Measurements from ENCODE around the gene FYN. TPM values are rescaled to one million over a fixed set of nuclear protein-coding genes. Genes with fewer than 3 reads are reported as not detected.

Gene FYN
- total RNA-seq, 1 experiment from 2014 or later = 60.6 TPM

DNA sequence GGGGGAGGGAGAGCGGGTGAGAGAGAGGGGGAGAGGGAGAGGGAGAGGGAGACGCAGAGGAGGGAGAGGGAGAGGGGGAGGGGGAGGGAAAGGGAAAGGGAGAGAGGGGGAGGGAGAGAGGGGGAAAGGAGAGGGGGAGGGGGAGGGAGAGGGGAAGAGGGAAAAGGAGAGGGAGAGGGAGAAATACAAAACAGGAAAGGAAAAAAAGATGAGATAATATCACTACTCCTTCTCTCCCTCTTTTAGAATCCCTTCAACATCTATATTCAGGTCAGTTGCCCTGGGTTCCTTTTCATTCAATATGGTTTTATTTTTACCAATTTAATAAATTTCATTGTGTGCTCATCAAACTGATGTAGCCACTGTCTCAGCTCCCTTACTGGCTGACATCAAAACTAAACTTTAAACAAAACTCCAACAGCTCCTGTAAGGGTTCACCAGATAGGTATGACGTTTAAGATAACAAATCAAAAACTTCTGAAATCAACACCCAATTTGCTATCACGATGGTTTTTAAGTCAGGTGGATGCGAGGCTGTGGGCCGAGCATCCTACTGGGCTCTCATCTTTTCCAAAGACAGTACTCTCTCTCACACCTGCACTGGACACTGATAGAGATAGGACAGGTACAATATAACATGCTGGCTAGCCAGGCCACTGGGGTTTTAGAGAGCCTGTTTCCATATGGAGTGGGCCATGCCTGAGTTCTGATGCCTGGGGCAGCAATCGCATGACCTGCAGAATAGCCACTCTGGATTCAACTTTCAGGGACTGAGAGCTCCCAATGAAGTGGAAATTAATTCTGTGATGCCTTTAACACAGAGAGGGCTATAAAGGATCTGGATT lies 99.5 kb downstream of the FYN start:
- in situ Hi-C loops (cut with HindIII; ENCODE audit: low pct_unique_long_range_greater_than_20kb, low sequenced_read_pairs) = no loop called here
- no peak for DNase-seq (ENCODE audit: low read depth, low spot score)

DNA sequence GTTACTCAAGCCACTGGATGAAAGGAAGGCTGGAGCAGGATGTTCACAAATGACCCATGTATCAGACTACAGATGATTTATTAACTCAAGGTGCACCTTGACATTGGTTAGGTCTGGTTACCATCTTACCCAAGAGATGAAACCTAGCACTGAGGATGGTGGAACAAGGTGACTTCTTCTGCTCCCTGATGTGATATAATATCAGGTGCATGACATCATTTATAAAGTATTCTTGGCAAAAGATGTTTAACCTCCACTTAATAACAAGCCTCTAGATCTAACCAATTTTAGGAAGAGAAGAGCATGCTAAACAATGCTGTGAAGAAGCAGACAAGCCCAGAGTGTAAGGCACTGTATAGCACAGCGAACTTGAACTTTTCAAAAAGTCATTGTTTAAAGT lies 100.9 kb downstream of the FYN start:
- in situ Hi-C loops (cut with HindIII; ENCODE audit: low pct_unique_long_range_greater_than_20kb, low sequenced_read_pairs) = no loop called here
- DNase-seq (ENCODE audit: low read depth, low spot score) = no peak

DNA sequence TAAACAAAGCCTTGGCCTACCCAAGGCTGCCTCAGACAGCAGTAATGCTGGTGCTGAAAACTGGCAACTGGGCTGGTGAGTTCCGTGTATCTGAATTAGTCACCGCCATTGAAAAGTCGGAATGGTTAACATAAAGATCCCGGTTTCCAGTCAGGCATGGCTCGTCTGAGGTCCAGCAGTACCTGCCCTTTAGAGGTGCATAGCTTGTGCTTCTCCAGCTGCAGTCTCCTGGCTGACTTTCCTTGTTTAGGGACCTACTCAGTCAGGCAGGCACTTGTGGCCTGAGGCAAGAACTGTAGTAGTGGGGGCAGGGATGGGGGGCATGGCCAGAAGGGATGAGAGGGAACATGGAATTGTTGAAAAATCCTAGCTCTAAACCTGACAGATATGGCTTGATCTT lies 101.6 kb downstream of the FYN start:
- no peak for DNase-seq (ENCODE audit: low read depth, low spot score)
- in situ Hi-C loops (cut with HindIII; ENCODE audit: low pct_unique_long_range_greater_than_20kb, low sequenced_read_pairs) = no loop called here

DNA sequence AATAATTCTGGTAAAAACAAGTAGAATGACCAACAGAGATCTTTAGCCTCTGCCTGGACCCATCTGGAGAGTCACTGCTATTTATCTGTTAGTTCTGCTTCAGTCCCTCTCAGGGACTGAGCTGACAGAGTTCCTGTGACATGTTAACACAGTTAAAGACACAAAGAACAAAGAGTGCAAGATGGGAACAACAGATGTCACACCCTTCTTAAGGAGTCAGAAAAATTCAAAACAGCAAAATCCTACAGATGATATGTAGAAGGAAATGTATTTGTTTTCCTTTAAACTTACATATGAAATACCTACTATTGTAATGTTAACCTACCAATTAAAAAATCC lies 102.2 kb downstream of the FYN start:
- in situ Hi-C loops (cut with HindIII; ENCODE audit: low pct_unique_long_range_greater_than_20kb, low sequenced_read_pairs) = no loop called here
- DNase-seq (ENCODE audit: low read depth, low spot score) = no peak

DNA sequence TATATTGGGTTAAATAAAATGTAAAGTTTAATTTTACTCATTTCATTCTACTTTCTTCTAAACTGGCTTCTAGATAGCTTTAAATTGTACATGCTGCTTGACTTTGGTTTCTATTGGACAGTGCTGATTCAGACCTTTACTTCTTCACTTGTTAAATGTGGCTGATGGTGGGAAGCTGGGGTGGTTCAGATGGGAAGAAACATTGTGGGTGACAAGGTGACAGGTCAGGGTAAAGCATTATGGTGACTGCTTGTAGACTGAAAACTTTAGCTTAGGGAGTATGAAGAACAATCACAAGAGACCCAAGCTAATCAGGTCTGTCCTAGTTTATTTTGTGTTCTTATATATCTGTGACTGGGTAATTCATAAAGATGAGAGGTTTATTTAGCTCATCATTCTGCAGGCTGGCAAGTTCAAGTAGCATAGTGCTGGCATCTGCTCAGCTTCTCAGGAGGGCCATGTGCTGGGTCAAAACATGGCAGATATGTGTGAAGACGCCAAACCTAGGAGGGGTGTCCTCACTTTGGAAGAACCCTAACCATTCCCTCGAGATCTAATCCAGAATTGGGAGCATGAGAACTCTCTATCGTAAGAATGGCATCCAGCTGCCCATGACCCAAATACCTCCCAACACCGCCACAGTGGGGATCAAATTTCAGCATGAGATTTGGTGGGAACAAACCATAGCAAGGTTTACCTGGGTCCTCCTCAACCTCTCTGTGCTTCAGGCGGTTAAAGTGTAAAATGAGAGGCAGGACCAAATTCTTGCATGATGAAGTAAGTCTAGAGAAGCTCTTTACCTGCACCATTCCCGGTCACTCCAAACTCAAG lies 102.8 kb downstream of the FYN start:
- in situ Hi-C loops (cut with HindIII; ENCODE audit: low pct_unique_long_range_greater_than_20kb, low sequenced_read_pairs) = no loop called here
- DNase-seq (ENCODE audit: low read depth, low spot score) = no peak

DNA sequence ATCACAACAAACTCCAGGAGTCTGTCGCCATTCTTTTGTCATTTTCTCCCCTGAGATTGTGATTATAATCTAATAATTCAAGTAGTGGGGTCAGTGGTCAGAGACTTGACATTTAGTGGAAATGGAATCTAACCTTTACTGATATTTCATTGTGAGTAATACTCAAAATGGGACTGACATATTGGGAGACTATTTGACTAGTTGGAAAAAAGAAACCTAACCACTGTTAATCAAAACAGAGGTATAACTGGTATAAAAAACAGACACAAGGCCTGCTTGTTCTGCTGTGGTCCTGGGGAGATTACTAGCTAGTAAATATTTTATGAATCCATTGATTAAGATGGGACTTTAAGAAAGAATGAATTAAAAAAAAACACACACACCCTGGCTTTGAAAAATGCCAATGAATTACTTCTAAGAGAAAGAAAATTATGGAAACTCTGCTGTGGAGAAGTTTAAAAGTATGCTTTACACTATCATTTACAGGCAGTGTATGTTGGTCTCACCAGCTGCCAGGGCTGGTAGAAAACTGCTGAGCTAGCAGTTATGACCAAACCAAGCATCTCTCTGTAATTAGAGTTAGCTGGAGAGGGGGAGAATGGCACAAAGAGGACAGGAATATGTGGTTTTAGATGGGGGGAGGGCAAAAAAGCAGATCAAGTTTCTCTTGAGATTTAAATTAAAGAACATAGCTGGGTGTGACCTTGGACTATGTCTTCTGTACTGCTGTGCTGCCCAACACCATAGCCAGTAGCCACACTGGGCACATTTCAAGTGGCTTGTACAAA lies 103.7 kb downstream of the FYN start:
- no peak for DNase-seq (ENCODE audit: low read depth, low spot score)
- in situ Hi-C loops (cut with HindIII; ENCODE audit: low pct_unique_long_range_greater_than_20kb, low sequenced_read_pairs) = no loop called here

DNA sequence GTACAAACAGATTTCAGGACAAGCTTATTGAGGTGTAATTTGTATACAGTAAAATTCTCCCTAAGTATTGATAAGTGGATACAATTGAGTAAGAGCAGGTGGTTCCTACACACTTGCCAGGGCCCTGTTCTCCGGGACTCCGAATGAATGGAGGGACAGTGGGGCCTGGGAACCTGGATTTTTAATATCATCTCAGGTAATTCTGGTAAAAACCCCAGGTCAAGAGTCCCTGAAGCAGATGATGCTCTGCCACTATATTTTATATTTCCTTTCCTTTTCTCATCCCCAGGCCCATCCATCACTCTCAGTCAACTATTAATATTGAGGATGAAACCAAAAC lies 104.9 kb downstream of the FYN start:
- DNase-seq (ENCODE audit: low read depth, low spot score) = no peak
- in situ Hi-C loops (cut with HindIII; ENCODE audit: low pct_unique_long_range_greater_than_20kb, low sequenced_read_pairs) = no loop called here

DNA sequence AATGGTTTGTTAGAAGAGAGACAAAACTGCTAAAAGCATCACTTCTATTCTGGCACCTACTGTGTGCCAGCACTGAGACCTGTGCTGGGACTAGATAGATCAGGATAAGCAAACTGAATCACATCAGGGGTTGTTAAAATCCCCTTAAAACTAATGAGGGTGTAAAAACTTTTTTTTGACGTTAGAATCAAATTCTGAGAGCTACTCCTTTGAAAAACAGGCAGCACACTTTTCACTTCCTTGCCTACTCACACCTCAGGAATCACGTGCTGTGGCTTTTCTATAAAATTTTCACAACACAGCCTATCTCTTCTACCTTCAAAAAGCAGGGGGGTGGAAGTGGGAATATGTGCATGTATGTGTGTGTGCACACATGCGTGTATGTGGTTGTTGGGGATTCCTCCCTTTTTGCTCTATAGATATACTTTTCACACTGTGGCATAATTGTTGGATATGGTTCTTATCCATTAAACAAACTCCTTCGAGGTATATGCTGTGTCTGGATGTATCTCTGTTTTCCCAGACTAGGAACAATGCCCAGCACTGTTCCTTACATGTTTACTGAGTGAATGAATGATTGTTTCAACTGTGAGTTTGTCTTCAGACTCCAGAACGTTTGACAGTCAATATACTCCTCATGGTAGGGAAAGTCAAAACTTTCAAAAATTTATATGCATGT lies 105.4 kb downstream of the FYN start:
- in situ Hi-C loops (cut with HindIII; ENCODE audit: low pct_unique_long_range_greater_than_20kb, low sequenced_read_pairs) = no loop called here
- DNase-seq (ENCODE audit: low read depth, low spot score) = peak; percentile 72

DNA sequence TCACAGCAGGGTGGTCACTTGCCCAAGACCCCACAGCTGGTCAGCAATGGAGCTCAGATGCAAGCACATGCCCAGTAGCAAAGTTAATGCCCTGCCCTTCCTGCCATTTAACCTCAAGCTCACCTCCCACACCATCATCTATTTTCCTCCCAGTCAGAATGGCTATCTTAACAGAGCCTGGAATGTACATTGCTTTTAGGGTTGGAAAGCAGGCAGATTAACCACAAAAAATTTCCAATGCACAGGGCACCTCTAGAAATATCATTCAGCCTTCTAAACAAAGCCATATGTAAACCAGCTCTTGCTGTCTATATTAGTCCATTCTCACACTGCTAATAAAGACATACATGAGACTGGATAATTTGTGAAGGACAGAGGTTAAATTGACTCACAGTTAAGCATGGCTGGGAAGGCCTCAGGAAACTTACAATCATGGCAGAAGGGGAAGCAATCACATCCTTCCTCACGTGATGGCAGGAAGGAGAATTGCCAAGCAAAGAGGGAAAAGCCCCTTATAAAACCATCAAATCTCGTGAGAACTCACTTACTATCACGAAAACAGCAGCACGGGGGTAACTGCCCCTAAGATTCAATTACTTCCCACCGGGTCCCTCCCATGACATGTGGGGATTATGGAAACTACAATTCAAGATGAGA lies 106.9 kb downstream of the FYN start:
- in situ Hi-C loops (cut with HindIII; ENCODE audit: low pct_unique_long_range_greater_than_20kb, low sequenced_read_pairs) = no loop called here
- DNase-seq (ENCODE audit: low read depth, low spot score) = no peak

DNA sequence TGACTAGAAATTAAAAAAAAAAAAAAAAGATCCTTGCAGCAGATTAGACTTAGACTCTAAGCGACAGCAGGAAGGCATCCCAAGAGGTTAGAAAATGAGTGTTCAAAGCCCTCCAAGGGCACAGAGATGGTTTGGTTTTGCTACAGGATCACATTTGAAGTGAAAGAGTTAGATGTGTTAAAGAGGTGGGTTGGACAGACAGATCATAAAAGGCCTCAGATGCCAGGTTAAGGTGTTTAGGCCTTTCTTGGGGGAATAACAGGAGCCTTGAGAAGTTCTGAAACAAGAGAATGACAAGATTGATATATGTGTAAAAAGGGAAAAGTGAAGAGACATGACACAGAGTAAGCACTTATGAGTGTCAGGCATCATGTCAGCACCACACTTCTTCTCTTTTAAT lies 107.5 kb downstream of the FYN start:
- in situ Hi-C loops (cut with HindIII; ENCODE audit: low pct_unique_long_range_greater_than_20kb, low sequenced_read_pairs) = no loop called here

DNA sequence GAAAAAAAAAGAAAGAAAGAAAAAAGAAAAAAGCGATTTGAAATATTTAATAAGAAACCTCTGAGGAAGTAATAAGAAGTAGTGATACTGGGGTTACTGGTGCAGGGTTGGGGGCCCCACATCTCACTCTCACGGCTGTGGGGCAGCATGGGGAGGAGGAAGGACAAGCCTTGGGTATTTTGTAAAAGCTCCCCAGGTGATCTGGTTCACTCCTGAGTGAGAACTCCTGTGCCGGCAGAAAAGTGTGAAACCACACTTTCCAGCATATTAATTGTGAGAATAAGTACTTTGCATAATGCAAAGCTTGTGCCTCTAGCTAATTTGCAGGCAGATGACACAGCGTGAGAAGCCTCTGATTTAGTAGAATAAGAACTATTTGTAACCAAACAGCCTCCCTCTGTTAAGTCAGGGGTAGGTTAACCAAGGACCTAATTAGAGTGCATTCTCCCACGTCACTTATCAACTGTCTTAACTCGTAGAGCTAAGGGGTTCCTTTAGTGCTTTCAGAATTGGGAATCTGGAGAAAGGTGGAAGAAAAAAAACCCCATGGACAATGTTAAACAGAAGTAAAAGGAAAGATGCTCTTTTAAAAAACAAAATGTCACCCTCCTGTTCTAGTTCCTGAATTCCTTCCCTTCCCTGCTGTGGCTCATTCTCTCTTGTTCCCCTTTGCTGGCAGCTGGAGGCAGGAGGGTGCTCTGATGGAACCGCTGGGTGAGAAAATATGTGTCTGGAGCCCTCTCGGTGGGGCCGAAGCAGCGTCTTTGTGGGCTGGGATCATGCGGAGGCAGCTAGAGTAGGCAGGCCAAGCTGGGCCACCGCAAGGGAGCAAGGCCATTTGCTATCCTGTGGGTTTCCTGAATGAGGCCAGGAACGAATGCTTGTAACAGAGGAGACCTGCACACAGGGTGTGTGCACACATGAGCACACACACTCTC lies 108.7 kb downstream of the FYN start:
- in situ Hi-C loops (cut with HindIII; ENCODE audit: low pct_unique_long_range_greater_than_20kb, low sequenced_read_pairs) = no loop called here
- no peak for DNase-seq (ENCODE audit: low read depth, low spot score)

More for the DNA sequence above, 107.5 kb downstream of the FYN start:
- DNase-seq (ENCODE audit: low read depth, low spot score) = no peak

DNA sequence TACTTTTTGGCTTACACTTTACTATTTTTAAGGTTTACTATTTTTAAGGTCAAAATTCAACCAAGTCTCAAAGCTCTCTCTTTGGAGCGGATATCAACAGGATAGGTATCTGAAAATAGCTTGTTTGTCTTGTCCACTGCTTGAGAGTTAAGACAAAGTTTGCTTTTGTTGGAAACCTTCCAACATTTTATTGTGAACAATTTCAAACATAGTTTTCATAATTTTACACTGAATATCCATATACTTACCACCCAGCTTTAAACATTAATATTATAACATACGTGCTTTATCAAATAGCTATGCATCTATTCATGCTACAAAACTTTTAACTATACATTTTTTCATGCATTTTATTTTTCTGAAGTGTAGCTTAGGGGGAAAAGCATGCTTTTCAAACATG lies 109.9 kb downstream of the FYN start:
- in situ Hi-C loops (cut with HindIII; ENCODE audit: low pct_unique_long_range_greater_than_20kb, low sequenced_read_pairs) = no loop called here
- DNase-seq (ENCODE audit: low read depth, low spot score) = no peak

DNA sequence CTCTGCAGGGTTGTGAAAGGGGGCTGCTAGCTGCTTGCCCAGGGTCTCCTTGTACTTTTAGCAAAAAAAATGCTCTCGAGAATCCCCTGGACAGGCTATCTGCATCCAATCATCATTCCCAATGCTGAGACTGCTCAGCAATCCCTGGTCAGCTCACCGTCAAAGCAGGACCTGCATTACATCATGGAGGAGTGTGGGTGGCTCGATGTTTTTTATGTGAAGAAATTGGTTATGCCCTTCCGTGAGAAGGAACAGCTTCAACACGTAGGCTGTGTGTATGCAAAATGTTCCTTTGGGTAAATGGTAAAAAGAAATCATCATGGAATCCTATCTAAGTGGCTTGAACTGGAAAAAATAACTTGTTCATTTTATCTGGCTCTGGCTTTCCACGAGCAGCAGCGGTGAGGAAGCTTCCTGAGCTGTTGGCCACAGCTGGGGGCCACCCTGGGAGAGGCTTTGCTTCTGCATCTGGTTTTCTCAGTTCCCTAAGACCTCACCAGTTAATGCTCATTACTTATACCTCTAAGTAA lies 111.4 kb downstream of the FYN start:
- DNase-seq (ENCODE audit: low read depth, low spot score) = no peak
- in situ Hi-C loops (cut with HindIII; ENCODE audit: low pct_unique_long_range_greater_than_20kb, low sequenced_read_pairs) = no loop called here

DNA sequence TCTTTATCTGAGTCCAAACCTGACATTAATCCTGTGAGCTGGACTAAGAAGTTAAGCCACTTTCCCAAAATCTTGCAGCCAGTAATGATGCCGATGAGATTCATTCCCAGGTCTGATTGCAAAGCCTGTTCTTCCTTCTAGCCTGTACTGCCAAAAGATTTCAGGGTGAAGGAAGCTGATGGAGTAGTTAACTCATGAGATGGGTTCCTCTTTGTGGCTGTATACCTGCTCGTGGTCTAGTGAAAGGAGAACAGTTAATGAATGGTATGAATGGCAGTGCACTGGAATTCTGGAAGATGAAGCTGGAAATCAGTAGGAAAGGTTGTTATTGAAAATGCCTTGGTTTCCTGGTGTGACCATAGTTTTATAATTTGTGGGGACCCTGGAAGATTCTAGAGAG lies 112.0 kb downstream of the FYN start:
- in situ Hi-C loops (cut with HindIII; ENCODE audit: low pct_unique_long_range_greater_than_20kb, low sequenced_read_pairs) = no loop called here
- no peak for DNase-seq (ENCODE audit: low read depth, low spot score)

DNA sequence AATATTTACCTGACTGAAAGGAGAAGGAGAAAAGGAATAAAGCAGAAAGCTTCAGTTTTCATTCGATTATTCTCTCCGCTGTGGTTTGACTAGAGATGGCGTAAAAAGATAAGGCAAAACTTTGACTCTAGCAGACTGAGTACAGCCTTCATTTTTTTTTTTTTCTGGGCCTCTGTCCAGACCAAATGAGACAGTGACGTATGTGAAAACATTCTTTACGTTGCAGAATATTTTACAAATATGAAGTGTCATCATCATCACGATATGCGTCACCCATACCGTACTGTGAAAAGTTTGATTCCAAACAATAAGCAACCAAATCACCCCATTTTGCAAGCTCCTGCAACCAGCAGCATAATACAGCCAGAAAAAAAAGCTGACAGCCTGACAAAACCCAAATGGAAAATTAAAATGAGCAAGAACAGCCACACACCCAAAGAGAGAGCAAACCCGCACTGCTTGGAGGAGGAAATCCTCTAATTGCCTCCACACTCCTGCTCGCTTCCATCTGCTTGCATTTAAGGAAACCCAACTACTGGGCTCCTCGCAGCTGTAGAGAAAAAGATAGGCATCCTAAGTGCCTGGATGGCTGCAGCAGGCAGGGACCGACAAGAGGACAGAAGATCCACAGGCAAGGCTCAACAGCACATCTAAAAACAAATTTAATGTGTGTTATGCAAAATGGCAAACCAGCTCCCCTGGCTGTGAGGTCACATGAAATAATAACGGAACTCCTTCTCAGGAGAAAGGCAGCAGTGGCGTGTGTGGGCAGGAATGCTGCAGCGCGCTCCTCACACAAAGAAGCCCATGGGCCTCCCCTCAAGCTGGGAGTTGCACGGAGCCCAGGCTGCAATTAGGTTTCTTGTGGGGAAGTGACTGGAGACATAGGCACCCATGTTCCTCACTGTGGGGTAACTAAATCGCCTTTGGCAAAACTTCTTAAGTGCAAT lies 113.1 kb downstream of the FYN start:
- DNase-seq (ENCODE audit: low read depth, low spot score) = no peak
- in situ Hi-C loops (cut with HindIII; ENCODE audit: low pct_unique_long_range_greater_than_20kb, low sequenced_read_pairs) = no loop called here
